SK-N-MC (cell line): ENCODE results near the gene TMEM54.

Experiments used
- EZH2 ChIP-seq: fragments of 200-600 bp; sonication (generic); IDR thresholded peaks from one replicate; pipeline ENCODE4 v1.6.1; 2017; ENCODE audit warnings: antibody characterized with exemption
- FOXP2 ChIP-seq: optimal IDR thresholded peaks from 2 replicates; pipeline ENCODE3; 2011; ENCODE audit warnings: mild to moderate bottlenecking, moderate library complexity; ENCODE audit not compliant: insufficient read depth; ENCODE audit errors: extremely low read length, control extremely low read depth
- POLR2AphosphoS5 ChIP-seq: IDR thresholded peaks from 2 replicates; pipeline ENCODE4 v1.6.1; 2012; ENCODE audit warnings: mild to moderate bottlenecking, low read depth, low read length, borderline replicate concordance

DNA sequence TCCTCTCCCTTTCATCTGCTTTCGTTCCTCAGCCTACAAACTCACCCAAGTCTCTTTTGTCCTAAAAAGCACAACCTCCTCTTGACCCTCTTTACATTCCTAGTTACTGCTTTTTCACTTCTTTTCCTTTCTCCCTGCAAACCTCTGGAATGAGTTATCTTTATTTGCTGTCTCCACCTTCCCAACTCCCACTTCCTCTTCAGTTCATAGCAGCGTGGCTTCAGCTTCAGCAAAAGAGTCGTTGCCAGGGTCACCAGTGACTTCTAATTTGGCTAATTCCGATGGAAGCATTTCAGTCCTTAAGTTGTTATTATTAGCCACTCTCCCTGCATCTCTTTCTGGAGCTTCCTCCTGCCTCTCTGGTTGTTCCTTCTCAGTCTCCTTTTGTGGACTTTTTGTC is 6.2 kb upstream of the TMEM54 start:
- TF ChIP-seq POLR2AphosphoS5 (no peak), EZH2 (no peak), FOXP2 (no peak)
